DMS153 treated with DMSO at 0.1 percent for 48 hours (cell line): ENCODE measurements around the gene ZCCHC12.

Source experiments
- DNase-seq: peaks from one replicate; lab custom pipeline; 2025; ENCODE audit not compliant: unreplicated experiment; lab: John Stamatoyannopoulos, UW

The ZCCHC12 gene

GRCh38 chrX:118865231-118865630 lies 41.6 kb downstream of the ZCCHC12 start:
- no peak for DNase-seq

DNA sequence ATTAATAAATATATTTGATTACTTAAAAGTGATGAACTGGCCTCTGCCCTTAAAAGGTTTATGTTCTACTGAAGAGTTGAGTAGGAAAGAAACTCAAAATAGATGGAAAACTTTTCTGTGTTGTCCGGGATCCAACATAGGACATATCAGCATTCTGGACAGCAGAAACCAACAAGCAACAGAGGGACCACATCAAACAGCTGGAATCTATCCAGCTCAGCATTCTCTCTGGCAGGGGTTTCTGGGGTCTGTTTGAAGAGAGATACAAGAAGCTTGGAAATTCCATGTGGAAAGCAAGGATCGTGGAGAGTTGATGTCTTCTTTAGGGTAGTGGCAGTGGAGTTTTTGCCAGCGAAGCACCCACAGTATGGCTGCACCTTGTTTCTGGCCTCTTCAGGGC lies 43.6 kb downstream of the ZCCHC12 start:
- no peak for DNase-seq

DNA sequence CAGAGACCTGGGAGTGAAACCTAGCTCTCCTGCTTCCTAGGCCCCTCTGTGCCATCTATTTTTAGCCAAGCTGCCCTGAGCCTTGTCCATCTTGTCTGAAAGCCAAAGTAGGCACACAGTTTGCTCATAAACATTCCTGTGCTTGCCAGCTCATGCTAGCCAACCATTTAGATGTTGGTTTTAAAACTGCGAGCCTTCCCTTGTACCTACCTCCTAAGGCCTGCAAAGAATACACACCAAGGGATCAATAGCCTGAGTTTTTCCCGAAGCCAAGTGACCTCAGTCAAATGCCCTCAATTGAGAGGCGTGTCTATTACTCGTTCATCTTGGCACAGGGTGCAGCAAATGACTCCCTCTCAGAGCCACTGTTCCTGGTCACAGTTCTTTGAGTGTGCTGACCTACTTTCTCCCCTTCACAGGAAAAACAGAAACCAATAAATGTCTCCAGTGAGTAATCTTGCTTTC lies 48.5 kb downstream of the ZCCHC12 start:
- no peak for DNase-seq
